Measurements from ENCODE around the gene TNNT1.
"Not testable (repeated sequence)": the region's sequence is repeated elsewhere in the genome, so short reads cannot be mapped to it uniquely, and the experiment has no call there.

TNNT1 gene, protein sequence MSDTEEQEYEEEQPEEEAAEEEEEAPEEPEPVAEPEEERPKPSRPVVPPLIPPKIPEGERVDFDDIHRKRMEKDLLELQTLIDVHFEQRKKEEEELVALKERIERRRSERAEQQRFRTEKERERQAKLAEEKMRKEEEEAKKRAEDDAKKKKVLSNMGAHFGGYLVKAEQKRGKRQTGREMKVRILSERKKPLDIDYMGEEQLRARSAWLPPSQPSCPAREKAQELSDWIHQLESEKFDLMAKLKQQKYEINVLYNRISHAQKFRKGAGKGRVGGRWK

DNA sequence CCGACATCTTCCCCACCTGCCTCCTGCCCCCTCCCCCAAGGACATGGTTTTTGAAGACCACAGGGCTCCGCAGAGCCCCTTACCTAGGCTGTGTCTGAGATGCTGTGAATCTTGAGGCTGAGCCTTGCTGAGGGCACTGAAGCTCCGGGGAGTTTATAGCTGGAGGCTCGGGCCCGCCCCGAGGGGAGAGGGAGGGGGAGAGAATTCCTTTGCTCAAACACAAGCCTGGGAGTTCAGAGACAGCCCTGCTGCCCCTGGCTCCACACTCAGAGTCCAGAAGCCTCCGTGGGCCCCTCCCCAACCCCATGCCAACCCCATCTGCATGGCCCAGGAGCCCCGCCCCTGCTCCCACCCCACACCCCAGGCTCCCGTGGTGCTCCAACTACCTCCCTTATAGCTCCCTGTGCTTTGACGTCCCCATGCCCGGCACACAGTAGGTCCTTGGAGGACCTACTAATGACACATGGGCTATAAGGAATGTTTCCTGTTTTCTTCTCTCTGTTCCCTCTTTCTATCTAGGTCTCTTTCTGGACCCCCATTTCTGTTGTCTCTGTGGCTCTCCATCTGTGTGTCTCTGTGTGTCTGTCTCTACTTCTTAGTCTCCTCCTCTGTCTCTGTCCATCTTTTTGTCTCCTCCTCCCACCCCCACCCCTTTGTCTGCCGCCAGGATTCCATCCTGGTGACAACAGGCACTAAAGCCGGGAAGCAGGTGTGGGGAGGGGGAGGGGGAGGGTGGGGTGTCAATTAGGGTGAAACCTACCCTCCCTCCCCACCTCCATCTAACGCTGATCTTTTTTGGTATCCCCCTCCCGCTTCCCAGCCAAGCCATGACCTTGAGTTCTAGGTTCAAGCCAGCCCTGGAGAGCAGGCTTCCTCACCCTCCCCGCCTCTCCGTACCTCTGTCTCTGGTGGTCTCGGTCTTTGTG, at the start of gene TNNT1:
TSS of gene TNNT1 (minus strand) at position 129 of the 926 bp plus-strand sequence. CDS start 2,049 bp downstream, outside the sequence.
- DNase-seq (ENCODE audit: low spot score): peak; percentile 51

GRCh38 chr19:55198651-55199050, 49.6 kb upstream of the TNNT1 start:
- DNase-seq (ENCODE audit: low spot score): no peak

- no peak for DNase-seq (ENCODE audit: low spot score)
Observed at GRCh38 chr19:55197528-55197927, 48.5 kb upstream of the TNNT1 start.

GRCh38 chr19:55196803-55197202, 47.8 kb upstream of the TNNT1 start:
- DNase-seq (ENCODE audit: low spot score): no peak

DNA sequence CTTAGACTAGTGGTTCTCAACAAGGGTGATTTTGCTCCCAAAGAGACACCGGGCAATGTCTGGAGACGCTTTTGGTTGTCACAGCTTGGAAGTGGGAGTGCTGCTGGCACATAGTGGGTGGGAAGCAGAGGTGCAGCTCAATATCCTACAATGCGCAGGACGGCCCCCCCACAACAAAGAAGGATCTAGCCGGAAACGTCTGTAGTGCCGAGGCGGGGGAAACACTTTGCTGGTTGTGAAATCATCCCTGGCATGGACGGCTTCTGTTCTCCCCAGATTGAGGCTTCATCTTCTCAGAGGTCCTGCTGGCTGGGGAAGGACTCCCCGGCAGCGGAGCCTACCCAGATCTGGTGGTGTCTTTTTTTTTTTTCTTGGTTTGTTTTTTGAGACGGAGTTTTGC, 44.5 kb upstream of the TNNT1 start:
- DNase-seq (ENCODE audit: low spot score): no peak

DNA sequence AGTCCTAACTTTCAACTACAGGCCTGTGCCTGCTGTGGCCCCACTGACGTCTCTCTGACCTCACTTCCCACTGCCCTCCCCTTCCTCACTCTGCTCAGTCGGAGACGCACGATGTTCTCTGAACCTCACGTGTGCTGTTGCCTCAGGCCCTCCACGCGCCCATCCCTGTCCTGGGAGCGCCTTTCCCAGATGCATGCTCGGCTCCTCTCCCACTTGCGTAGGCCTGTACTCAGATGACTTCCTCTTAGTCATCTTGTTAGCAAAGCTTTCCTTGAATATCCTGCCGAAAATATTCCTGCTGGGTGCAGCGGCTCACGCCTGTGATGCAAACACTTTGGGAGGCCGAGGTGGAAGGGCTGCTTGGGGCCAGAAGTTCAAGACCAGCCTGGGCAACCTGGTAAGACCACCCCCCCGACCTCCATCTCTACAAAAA, 40.4 kb upstream of the TNNT1 start:
- no peak for DNase-seq (ENCODE audit: low spot score)

DNA sequence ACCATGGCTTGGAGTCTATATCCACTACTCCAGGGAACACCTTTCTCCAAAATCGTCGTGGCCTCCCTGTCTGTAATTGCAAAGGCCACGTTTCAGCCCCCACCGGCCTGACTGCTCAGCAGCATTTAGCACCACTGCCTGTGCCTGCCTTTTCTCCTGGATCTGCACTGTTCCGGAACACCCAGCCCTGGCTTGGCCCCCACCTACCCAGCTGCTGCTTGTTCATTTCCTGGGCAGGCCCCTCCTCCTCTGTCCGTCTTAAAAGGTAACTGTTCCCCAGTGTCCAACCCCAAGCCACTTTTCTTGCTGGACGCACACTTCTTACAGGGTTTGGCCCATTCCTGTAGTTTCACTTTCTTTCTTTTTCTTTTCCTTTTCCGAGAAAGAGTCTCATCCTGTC, 39.6 kb upstream of the TNNT1 start:
- no peak for DNase-seq (ENCODE audit: low spot score)

DNA sequence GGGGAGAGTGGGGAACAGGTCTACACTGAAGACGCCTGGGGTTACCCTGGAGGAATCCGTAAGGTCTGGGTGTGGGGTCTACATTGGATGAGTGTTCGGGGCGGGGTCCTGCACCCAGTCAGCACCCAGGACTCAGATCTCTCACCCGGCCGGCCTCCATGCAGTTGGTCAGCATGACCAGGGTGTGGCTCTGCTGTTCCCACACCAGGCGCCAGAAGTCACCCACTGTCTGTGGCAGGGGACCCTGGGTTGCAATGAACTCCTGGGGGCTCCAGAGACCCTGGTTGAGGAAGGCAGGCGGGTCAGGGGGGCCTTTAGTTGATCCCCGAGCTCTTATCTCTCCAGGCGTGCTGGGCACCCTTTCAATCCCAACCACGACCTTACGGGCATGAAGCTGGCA, 37.1 kb upstream of the TNNT1 start:
- no peak for DNase-seq (ENCODE audit: low spot score)

GRCh38 chr19:55181740-55182139, 32.7 kb upstream of the TNNT1 start:
- DNase-seq (ENCODE audit: low spot score): no peak

GRCh38 chr19:55179606-55180484, 30.8 kb upstream of the TNNT1 start, which contains the start of gene SYT5:
Gene SYT5 (minus strand): TSS chr19:55180289. CDS start chr19:55179041, 1,248 bp downstream.
- DNase-seq (ENCODE audit: low spot score): peak; percentile 97

DNA sequence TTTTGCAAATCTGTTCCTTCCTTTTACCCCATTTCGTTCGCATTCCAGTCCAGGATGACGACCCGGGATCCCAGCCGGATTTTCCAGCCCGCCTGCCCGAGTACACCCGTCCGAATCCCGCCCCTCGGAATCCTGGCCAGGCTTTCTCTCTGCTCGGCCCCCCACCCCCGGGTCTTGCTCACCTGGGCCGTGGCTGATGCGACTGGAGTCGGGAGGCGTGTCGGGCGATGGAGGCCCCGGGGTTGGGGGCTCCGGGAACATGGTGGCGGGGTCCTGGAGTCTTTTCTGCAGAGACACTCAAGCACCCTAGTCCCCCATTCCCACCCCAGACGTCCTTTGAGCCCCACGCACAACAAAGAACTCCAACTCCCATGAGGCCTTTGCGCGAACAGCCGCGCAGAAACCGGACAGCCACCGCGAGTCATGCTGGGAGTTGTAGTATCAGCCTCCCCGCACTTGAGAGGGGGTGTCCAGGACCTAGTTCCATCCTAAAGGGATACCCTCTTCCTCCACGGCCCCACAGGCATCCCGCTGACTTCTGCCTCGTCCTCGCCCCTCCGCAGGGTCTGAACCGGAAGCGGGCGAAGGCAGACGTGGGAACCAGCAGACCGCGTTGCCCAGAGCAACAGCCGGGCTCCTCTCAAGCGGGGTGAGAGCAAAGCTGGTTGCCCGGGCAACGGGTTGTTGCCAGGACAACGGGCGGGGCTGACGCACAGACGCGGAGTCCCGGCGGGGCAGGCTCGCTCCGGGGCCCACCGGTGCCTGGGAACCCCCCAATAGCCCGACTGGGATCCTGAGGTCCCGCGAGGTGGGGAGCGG, 30.0 kb upstream of the TNNT1 start:
- peak; percentile 89 for DNase-seq (ENCODE audit: low spot score)

DNA sequence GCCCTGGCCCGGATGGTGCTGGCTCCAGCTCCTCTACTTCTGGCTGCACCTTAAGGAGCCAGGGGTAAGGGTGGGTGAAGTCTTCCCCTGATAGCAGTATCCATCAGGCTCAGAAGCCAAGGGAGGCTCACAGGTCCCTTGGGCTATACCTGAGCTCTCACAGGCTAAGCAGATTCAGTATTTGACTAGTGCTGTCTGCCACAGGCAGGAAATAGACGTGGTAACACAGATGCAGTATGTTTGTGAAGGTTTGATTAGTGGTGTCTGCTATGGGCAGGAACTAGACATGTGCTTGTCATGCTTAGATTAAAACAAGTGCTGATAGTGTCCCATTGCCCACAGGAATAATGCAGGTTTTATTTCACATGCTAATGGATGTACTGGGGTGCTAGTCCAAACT, 27.1 kb upstream of the TNNT1 start:
- no peak for DNase-seq (ENCODE audit: low spot score)

DNA sequence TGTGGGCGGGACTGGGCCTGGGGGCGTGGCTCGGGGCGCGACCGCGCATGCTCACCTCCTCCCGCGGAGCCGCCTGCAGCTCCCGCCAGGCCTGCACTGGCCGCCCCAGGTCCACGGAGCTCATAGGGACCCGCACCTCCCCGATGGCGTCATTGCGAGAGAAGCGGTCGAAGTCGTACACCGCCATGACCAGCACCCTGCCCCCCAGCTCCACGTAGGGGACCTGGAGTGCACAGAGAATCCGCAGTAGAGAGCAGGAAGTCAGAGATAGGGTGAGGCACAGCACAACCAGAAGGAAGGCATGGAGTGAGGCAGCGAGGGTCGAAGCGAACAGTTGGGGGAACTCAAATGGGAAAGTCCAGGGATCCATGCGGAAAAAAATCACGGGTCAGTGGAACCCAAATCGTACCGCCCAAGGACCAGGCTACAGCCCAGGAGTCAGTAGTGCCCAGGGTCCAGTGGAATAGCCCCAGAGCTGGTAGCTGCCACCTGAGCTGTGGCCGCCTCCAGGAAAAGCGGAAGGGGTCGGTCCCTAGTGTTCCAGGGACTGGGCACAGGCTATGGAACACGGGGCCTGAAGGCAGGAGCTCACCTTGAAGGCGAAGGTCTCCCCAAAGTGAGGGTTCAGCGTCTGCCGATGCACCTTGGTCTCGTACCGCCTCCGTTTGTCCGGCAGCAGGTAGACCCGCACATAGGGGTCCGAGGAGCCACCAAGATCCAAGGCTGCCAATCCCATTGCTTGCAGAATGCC, 26.3 kb upstream of the TNNT1 start:
- DNase-seq (ENCODE audit: low spot score): peak; percentile 61

- DNase-seq (ENCODE audit: low spot score): no peak
Observed at GRCh38 chr19:55174425-55175116, 25.6 kb upstream of the TNNT1 start.

- peak; percentile 82 for DNase-seq (ENCODE audit: low spot score)
Observed at GRCh38 chr19:55173714-55174409, 24.9 kb upstream of the TNNT1 start.

DNA sequence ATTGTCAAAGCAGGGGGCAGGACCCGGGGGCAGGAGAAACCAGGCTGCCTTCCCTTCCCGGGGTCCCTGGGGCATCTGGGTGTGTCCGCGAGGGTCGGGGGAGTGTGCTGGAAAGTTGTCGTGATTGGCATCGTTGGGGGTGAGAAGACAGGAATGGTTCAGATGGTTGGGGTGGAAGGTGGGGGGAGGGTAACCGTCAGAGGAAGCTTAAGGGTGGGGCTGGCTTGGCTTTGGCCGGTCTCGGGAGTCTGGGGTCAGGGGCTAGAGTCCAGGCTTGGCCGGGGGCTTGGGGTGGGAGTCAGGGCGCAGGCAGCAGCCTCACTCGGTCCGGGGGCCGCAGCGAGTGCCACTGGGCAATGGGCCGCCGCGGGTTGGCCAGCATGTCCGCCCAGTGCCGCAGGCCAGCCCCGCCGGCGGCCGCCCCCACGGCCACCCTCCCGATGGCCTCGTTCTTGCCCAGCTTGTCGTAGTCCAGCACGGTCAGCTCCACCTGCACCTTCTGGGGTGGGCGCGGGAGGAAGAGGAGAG, 24.2 kb upstream of the TNNT1 start:
- no peak for DNase-seq (ENCODE audit: low spot score)

DNA sequence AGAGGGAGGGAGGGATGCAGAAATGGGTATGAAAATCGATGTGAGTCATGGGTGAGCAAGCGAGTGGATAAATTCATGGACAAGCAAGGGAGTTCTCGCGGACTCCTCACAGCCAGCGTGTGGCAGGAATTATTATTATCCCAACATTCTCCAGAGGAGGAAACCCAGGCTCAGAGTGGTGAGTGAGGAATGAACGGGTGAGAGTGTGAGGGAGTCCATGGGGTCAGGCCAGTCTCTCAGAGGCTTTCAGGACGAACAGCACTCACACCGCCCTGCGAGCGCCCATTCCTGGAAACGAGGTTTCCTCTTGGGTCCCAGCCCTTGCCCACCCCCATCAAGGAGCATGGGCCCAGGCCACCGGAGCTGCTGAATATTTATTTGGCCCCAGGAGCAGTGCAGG, 23.7 kb upstream of the TNNT1 start:
- no peak for DNase-seq (ENCODE audit: low spot score)

- not testable (repeated sequence) for DNase-seq (ENCODE audit: low spot score)
Observed at GRCh38 chr19:55172318-55172717, 23.3 kb upstream of the TNNT1 start.

GRCh38 chr19:55171440-55171839, 22.4 kb upstream of the TNNT1 start:
- DNase-seq (ENCODE audit: low spot score): no peak

Measured in iPS-NIHi11 (cell line).